Stimulated activated CD8-positive, alpha-beta memory T cell treated with anti-CD3 and anti-CD28 coated beads, Interleukin-12 subunit alpha, Interleukin-12 subunit beta, amount 100 ng/mL, for 24 hours (primary cell): Measurements from ENCODE around the gene SPATA12.

Experiments
- DNase-seq: peaks from one replicate; pipeline ENCODE4 v3.0.0-alpha.2; 2020; ENCODE audit errors: extremely low read depth

SPATA12 gene

GRCh38 chr3:57052662-57053061, 7.8 kb upstream of the SPATA12 start:
- DNase-seq, result no peak

- DNase-seq, result no peak
Measured at GRCh38 chr3:57053122-57053521, 7.3 kb upstream of the SPATA12 start.

- DNase-seq, result no peak
Measured at GRCh38 chr3:57057351-57057750, 3.1 kb upstream of the SPATA12 start.

- no peak for DNase-seq
Measured at GRCh38 chr3:57059411-57059810, 1.1 kb upstream of the SPATA12 start.

GRCh38 chr3:57061556-57061955, 1.1 kb downstream of the SPATA12 start:
- DNase-seq, result no peak

GRCh38 chr3:57062101-57062631, 1.7 kb downstream of the SPATA12 start:
- no peak for DNase-seq

- DNase-seq, result no peak
Measured at GRCh38 chr3:57063032-57063431, 2.6 kb downstream of the SPATA12 start.

GRCh38 chr3:57064001-57064400, 3.5 kb downstream of the SPATA12 start:
- no peak for DNase-seq

- no peak for DNase-seq
Measured at GRCh38 chr3:57064572-57064971, 4.1 kb downstream of the SPATA12 start.

- DNase-seq, result no peak
Measured at GRCh38 chr3:57065588-57065987, 5.1 kb downstream of the SPATA12 start.

- DNase-seq, result no peak
Measured at GRCh38 chr3:57066471-57066870, 6.0 kb downstream of the SPATA12 start.

- DNase-seq, result no peak
Measured at GRCh38 chr3:57068437-57069089, 8.1 kb downstream of the SPATA12 start.

- DNase-seq, result no peak
Measured at GRCh38 chr3:57069503-57069902, 9.0 kb downstream of the SPATA12 start.

- DNase-seq, result no peak
Measured at GRCh38 chr3:57073628-57074027, 13.2 kb downstream of the SPATA12 start.

- no peak for DNase-seq
Measured at GRCh38 chr3:57074135-57074534, 13.7 kb downstream of the SPATA12 start.

- DNase-seq, result no peak
Measured at GRCh38 chr3:57076422-57076951, 16.0 kb downstream of the SPATA12 start.

GRCh38 chr3:57077630-57078343, 17.3 kb downstream of the SPATA12 start:
- DNase-seq, result no peak

- DNase-seq, result no peak
Measured at GRCh38 chr3:57078344-57078634, 17.8 kb downstream of the SPATA12 start.

- no peak for DNase-seq
Measured at GRCh38 chr3:57078635-57079473, 18.4 kb downstream of the SPATA12 start.

- no peak for DNase-seq
Measured at GRCh38 chr3:57079474-57079831, 19.0 kb downstream of the SPATA12 start.

- no peak for DNase-seq
Measured at GRCh38 chr3:57080171-57080570, 19.7 kb downstream of the SPATA12 start.

- no peak for DNase-seq
Measured at GRCh38 chr3:57081173-57081572, 20.7 kb downstream of the SPATA12 start.
